SK-N-SH (cell line): ENCODE data around the gene SIRT3. TPM values are rescaled to one million over a fixed set of nuclear protein-coding genes. Genes with fewer than 3 reads are reported as not detected.
A peak's percentile ranks its signal among the peaks of the same experiment; 100 is the strongest.

ENCODE experiments used
- CTCF ChIA-PET: fragments of 300-600, 350-600 bp; formaldehyde crosslinking; extraction: SDS; loops from one replicate; lab custom pipeline; 2021; lab: Yijun Ruan, JAX
- POLR2A ChIA-PET: fragments of 350-600 bp; sonication (Branson Sonifier 250); formaldehyde crosslinking; extraction: SDS; loops from one replicate; lab custom pipeline; 2020; ENCODE audit warnings: antibody characterized with exemption, inconsistent platforms; lab: Yijun Ruan, JAX
- DNase-seq: peaks from one replicate; pipeline ENCODE4 v3.0.0; 2012
- H2AFZ ChIP-seq: fragments of 200-600 bp; sonication (generic); 2 replicates; pipeline ENCODE4 v1.8.1; 2016; ENCODE audit warnings: antibody characterized with exemption, mild to moderate bottlenecking, low read depth
- H3F3A ChIP-seq: fragments of 200-600 bp; sonication (generic); replicated peaks from 2 replicates; pipeline ENCODE3; 2016; ENCODE audit warnings: antibody characterized with exemption, mild to moderate bottlenecking; ENCODE audit not compliant: insufficient read depth
- H3K27ac ChIP-seq, 2 experiments: fragments of 200-500 bp in 1 of 2; fragments of 200-600 bp in 1 of 2; sonication (Bioruptor generic) in 1 of 2; sonication (generic), shearing (Covaris generic) in 1 of 2; 2 replicates each; pipeline versions ENCODE4 v1.5.1 to v1.6.1; 2014 to 2016; ENCODE audit warnings: low read depth in 2 of 2, inconsistent platforms in 1 of 2, low read length in 1 of 2, mild to moderate bottlenecking in 1 of 2, mixed read lengths in 1 of 2
- H3K27me3 ChIP-seq: fragments of 200-600 bp; sonication (generic), shearing (Covaris generic); 2 replicates; pipeline ENCODE4 v1.6.1; 2016; ENCODE audit warnings: mixed run types; ENCODE audit not compliant: insufficient read depth
- H3K36me3 ChIP-seq, 2 experiments: fragments of 200-500 bp in 1 of 2; fragments of 200-600 bp in 1 of 2; sonication (Bioruptor generic) in 1 of 2; sonication (generic) in 1 of 2; replicated peaks in 1 of 2; 2 replicates each; pipeline versions ENCODE3 to v1.5.1; 2014 to 2016; ENCODE audit warnings: low read length in 1 of 2, mild to moderate bottlenecking in 1 of 2; ENCODE audit not compliant: insufficient read depth in 2 of 2, control insufficient read depth in 1 of 2
- H3K4me1 ChIP-seq, 2 experiments: fragments of 200-500 bp in 1 of 2; fragments of 200-600 bp in 1 of 2; sonication (Bioruptor generic) in 1 of 2; sonication (generic), shearing (Covaris generic) in 1 of 2; 2 replicates each; pipeline versions ENCODE4 v1.5.1 to v1.6.1; 2014 to 2016; ENCODE audit warnings: low read depth in 1 of 2, low read length in 1 of 2, mixed run types in 1 of 2; ENCODE audit not compliant: insufficient read depth in 2 of 2, control insufficient read depth in 1 of 2
- H3K4me2 ChIP-seq: fragments of 200-600 bp; sonication (generic), shearing (Covaris generic); 2 replicates; pipeline ENCODE4 v1.6.1; 2017; ENCODE audit warnings: mixed run types
- H3K4me3 ChIP-seq, 2 experiments: fragments of 200-500 bp in 1 of 2; fragments of 200-600 bp in 1 of 2; sonication (Bioruptor generic) in 1 of 2; sonication (generic), shearing (Covaris generic) in 1 of 2; 2 replicates each; pipeline versions ENCODE4 v1.5.1 to v1.8.1; 2014 to 2016; ENCODE audit warnings: low read depth in 2 of 2, inconsistent platforms in 1 of 2, low read length in 1 of 2, mild to moderate bottlenecking in 1 of 2, mixed read lengths in 1 of 2, moderate library complexity in 1 of 2
- H3K79me2 ChIP-seq: fragments of 200-600 bp; sonication (generic); 2 replicates; pipeline ENCODE4 v1.8.1; 2017; ENCODE audit warnings: mild to moderate bottlenecking; ENCODE audit not compliant: insufficient read depth
- H3K9ac ChIP-seq: fragments of 200-600 bp; sonication (generic); 2 replicates; pipeline ENCODE4 v1.6.1; 2017; ENCODE audit warnings: mixed run types
- H3K9me2 ChIP-seq: fragments of 200-600 bp; sonication (generic); 2 replicates; pipeline ENCODE4 v1.6.1; 2017; ENCODE audit warnings: mixed run types
- H3K9me3 ChIP-seq: fragments of 200-600 bp; sonication (generic); 2 replicates; pipeline ENCODE4 v1.6.1; 2017; ENCODE audit warnings: mixed run types, mild to moderate bottlenecking, moderate library complexity
- H4K20me1 ChIP-seq: fragments of 200-600 bp; sonication (generic); 2 replicates; pipeline ENCODE4 v1.6.1; 2017; ENCODE audit warnings: mild to moderate bottlenecking, mixed run types; ENCODE audit not compliant: insufficient read depth
- CTCF ChIP-seq: fragments of 200-600 bp; sonication (generic); IDR thresholded peaks from 2 replicates; pipeline ENCODE4 v1.6.1; 2017; ENCODE audit warnings: antibody characterized with exemption, mild to moderate bottlenecking, moderate library complexity
- ELF1 ChIP-seq: IDR thresholded peaks from 2 replicates; pipeline ENCODE4 v1.4.0; 2012
- EP300 ChIP-seq, 2 experiments: IDR thresholded peaks; 2 replicates each; pipeline versions ENCODE4 v1.4.0 to v1.6.1; 2012; ENCODE audit warnings: borderline replicate concordance in 1 of 2, low read depth in 1 of 2, low read length in 1 of 2
- FOSL2 ChIP-seq: IDR thresholded peaks from 2 replicates; pipeline ENCODE4 v1.4.0; 2012; ENCODE audit warnings: low read depth, mild to moderate bottlenecking, moderate library complexity, borderline replicate concordance
- FOXJ3 ChIP-seq: sonication (generic); formaldehyde crosslinking; IDR thresholded peaks from 2 replicates; pipeline ENCODE4 v1.5.1; 2020; ENCODE audit warnings: mild to moderate bottlenecking, missing genetic modification reagents
- GATA2 ChIP-seq: sonication (generic); formaldehyde crosslinking; IDR thresholded peaks from 2 replicates; pipeline ENCODE4 v1.5.0; 2020; ENCODE audit warnings: mild to moderate bottlenecking, missing genetic modification reagents
- MXI1 ChIP-seq: IDR thresholded peaks from 2 replicates; pipeline ENCODE4 v1.6.1; 2012; ENCODE audit warnings: mild to moderate bottlenecking, low read depth, low read length, improper control_type of control experiment
- POLR2AphosphoS5 ChIP-seq: IDR thresholded peaks from 2 replicates; pipeline ENCODE4 v1.6.1; 2012; ENCODE audit warnings: low read depth, low read length
- RAD21 ChIP-seq: IDR thresholded peaks from 2 replicates; pipeline ENCODE4 v1.6.1; 2012; ENCODE audit warnings: mild to moderate bottlenecking, low read length
- REST ChIP-seq: IDR thresholded peaks from 2 replicates; pipeline ENCODE4 v1.6.1; 2012; ENCODE audit warnings: mild to moderate bottlenecking, low read depth, low read length, moderate library complexity
- RFX5 ChIP-seq: IDR thresholded peaks from 2 replicates; pipeline ENCODE4 v1.6.1; 2012; ENCODE audit warnings: mild to moderate bottlenecking, improper control_type of control experiment, low read length
- RXRA ChIP-seq: IDR thresholded peaks from 2 replicates; pipeline ENCODE4 v1.4.0; 2012; ENCODE audit warnings: low read depth, mild to moderate bottlenecking, borderline replicate concordance
- SIN3A ChIP-seq: IDR thresholded peaks from 2 replicates; pipeline ENCODE4 v1.6.1; 2012; ENCODE audit warnings: low read depth, mild to moderate bottlenecking, low read length, moderate library complexity, borderline replicate concordance
- TAF1 ChIP-seq: IDR thresholded peaks from 2 replicates; pipeline ENCODE4 v1.6.1; 2012; ENCODE audit warnings: low read depth, mild to moderate bottlenecking, low read length, moderate library complexity, borderline replicate concordance
- USF1 ChIP-seq: IDR thresholded peaks from 2 replicates; pipeline ENCODE4 v1.4.0; 2012; ENCODE audit warnings: low read depth, borderline replicate concordance
- USF2 ChIP-seq: fragments of 150-350 bp; IDR thresholded peaks from 2 replicates; pipeline ENCODE4 v1.6.1; 2017; ENCODE audit warnings: antibody characterized with exemption, low read length, low read depth, borderline replicate concordance
- YY1 ChIP-seq: IDR thresholded peaks from 2 replicates; pipeline ENCODE4 v1.4.0; 2012; ENCODE audit warnings: low read depth, mild to moderate bottlenecking
- WGBS: methylation state at CpG from one replicate; pipeline ENCODE4 v1.1.6; 2017; ENCODE audit warnings: low lambda C conversion rate; 5-methylcytosine and 5-hydroxymethylcytosine counted together
- polyA plus RNA-seq, 3 experiments: library from polyadenylated mRNA; depleted of rRNA; stranded (reverse); fragments of >200 nt; gene quantifications; 2 replicates each; pipeline ENCODE4 v1.2.3, GENCODE V29; 2012

SIRT3 gene
- polyA plus RNA-seq, 1 of the 3 experiments (the other 2 are of a cell fraction) = 34.4 TPM

GRCh38 chr11:282630-283360, 46.7 kb upstream of the SIRT3 start:
- peak; percentile 40 for DNase-seq
- Histone ChIP-seq H3K79me2 (no peaks in the 10 kb centered on the region), H3K9ac (no peak overlapping the region), H3K4me1 (peaks cover 0 to under 1% of the 10 kb centered on the region in 2 experiments; a peak in 1 of 4 replicates), H3K27me3 (peaks cover 51% of the 10 kb centered on the region), H3K27ac (no peak overlapping the region), H4K20me1 (no peaks in the 10 kb centered on the region), H3K36me3 (no peaks in the 10 kb centered on the region), H3F3A (no peaks in the 10 kb centered on the region), H3K4me2 (no peak overlapping the region)
- ChIA-PET CTCF (interaction anchor here (1.4 to 1.9 kb wide), 2 partner anchors 8 to 32 kb away, joined by 6 to 9 read pairs; no protein-coding TSS in a partner anchor), POLR2A (no interaction called here)
- 40% methylated on average over 12 of the region's 13 CpGs for WGBS
- TF ChIP-seq USF2 = no peak
- TF ChIP-seq RAD21 = no peak
- TF ChIP-seq YY1 = no peak
- no peak for TF ChIP-seq RXRA
- no peak for TF ChIP-seq SIN3A
- TF ChIP-seq GATA2 (CRISPR knock-in tag) = no peak
- TF ChIP-seq MXI1 = no peak
- no peak for TF ChIP-seq REST
- TF ChIP-seq POLR2AphosphoS5 = no peak
- no peak for TF ChIP-seq RFX5
- no peak for TF ChIP-seq USF1
- no peak for TF ChIP-seq CTCF
- no peak for TF ChIP-seq TAF1
- TF ChIP-seq EP300 (IDR thresholded peaks at IDR 0.05; ENCODE audit: borderline replicate concordance in 1 of 2, low read depth in 1 of 2, low read length in 1 of 2) = no peak
- TF ChIP-seq FOXJ3 (CRISPR knock-in tag) = no peak
- TF ChIP-seq FOSL2 = no peak
- no peak for TF ChIP-seq ELF1
- TF ChIP-seq, all 33 proteins: peak for 0
- H3K4me3 ChIP-seq = no peak overlapping the region
- no peaks in the 10 kb centered on the region for H3K9me3 ChIP-seq
- no peak overlapping the region for H2AFZ ChIP-seq
- H3K9me2 ChIP-seq = no peaks in the 10 kb centered on the region
